GM18505 (cell line): ENCODE data around the gene CANX.

ENCODE experiments used
- ATAC-seq: cut with Tn5 transposase; IDR thresholded peaks from one replicate; pipeline ENCODE4 v1.9.1; 2021; ENCODE audit not compliant: unreplicated experiment
- POLR2A ChIP-seq: IDR thresholded peaks from 4 replicates; pipeline ENCODE4 v1.6.1; 2011; ENCODE audit warnings: borderline replicate concordance; ENCODE audit not compliant: insufficient read depth, insufficient read length; ENCODE audit errors: extremely low read depth

CANX gene

GRCh38 chr5:179758955-179759354 lies 60.2 kb downstream of the CANX start:
- ATAC-seq = no peak

GRCh38 chr5:179759581-179760551 lies 61.1 kb downstream of the CANX start:
- ATAC-seq = peak; percentile 55
- peak; percentile 35 for TF ChIP-seq POLR2A

More at GRCh38 chr5:179758955-179759354, 60.2 kb downstream of the CANX start:
- TF ChIP-seq POLR2A = no peak

GRCh38 chr5:179762079-179762780 lies 63.5 kb downstream of the CANX start:
- ATAC-seq = no peak
- TF ChIP-seq POLR2A = no peak

- no peak for ATAC-seq
- no peak for TF ChIP-seq POLR2A
Observed at GRCh38 chr5:179762781-179763176, 64.0 kb downstream of the CANX start.

GRCh38 chr5:179763215-179763945 lies 64.6 kb downstream of the CANX start:
- ATAC-seq = no peak
- no peak for TF ChIP-seq POLR2A

GRCh38 chr5:179764056-179764455 lies 65.3 kb downstream of the CANX start:
- TF ChIP-seq POLR2A = no peak
- ATAC-seq = no peak

GRCh38 chr5:179765400-179765799 lies 66.6 kb downstream of the CANX start:
- TF ChIP-seq POLR2A = no peak
- ATAC-seq = no peak

GRCh38 chr5:179766021-179766725 lies 67.4 kb downstream of the CANX start:
- TF ChIP-seq POLR2A = no peak
- ATAC-seq = no peak

- no peak for ATAC-seq
- no peak for TF ChIP-seq POLR2A
Observed at GRCh38 chr5:179766726-179767455, 68.1 kb downstream of the CANX start.

- TF ChIP-seq POLR2A = no peak
Observed at GRCh38 chr5:179767496-179768100, 68.8 kb downstream of the CANX start.

GRCh38 chr5:179768326-179769085 lies 69.7 kb downstream of the CANX start:
- TF ChIP-seq POLR2A = no peak

More at GRCh38 chr5:179767496-179768100, 68.8 kb downstream of the CANX start:
- no peak for ATAC-seq

More at GRCh38 chr5:179768326-179769085, 69.7 kb downstream of the CANX start:
- no peak for ATAC-seq
